HG03439 (cell line): ENCODE results near the gene DYNLT2.

Experiments
- ATAC-seq: cut with Tn5 transposase; IDR thresholded peaks from one replicate; pipeline ENCODE4 v1.9.1; 2021; ENCODE audit warnings: mild to moderate bottlenecking, moderate library complexity; ENCODE audit not compliant: unreplicated experiment

The DYNLT2 gene

GRCh38 chr6:169751242-169752073 is at the start of gene DYNLT2, which contains the start of gene ERMARD:
Gene DYNLT2, minus strand, starts transcription at chr6:169751572. Its CDS starts 114 bp downstream, at chr6:169751458.
Gene ERMARD, plus strand, starts transcription at chr6:169751622. Its CDS starts 36 bp downstream, at chr6:169751658.
- peak; percentile 96 for ATAC-seq

GRCh38 chr6:169800668-169801395 is 49.5 kb upstream of the DYNLT2 start:
- no peak for ATAC-seq

- ATAC-seq, result no peak
Measured at GRCh38 chr6:169800116-169800667, 48.8 kb upstream of the DYNLT2 start.

- no peak for ATAC-seq
Measured at GRCh38 chr6:169799474-169799926, 48.1 kb upstream of the DYNLT2 start.

- no peak for ATAC-seq
Measured at GRCh38 chr6:169798764-169799473, 47.5 kb upstream of the DYNLT2 start.

- no peak for ATAC-seq
Measured at GRCh38 chr6:169795196-169795595, 43.8 kb upstream of the DYNLT2 start.

GRCh38 chr6:169794317-169795055 is 43.1 kb upstream of the DYNLT2 start:
- ATAC-seq, result no peak

GRCh38 chr6:169793408-169793807 is 42.0 kb upstream of the DYNLT2 start:
- ATAC-seq, result no peak

GRCh38 chr6:169792306-169793015 is 41.1 kb upstream of the DYNLT2 start:
- no peak for ATAC-seq

- ATAC-seq, result no peak
Measured at GRCh38 chr6:169791721-169792131, 40.4 kb upstream of the DYNLT2 start.

GRCh38 chr6:169789944-169790927 is 38.9 kb upstream of the DYNLT2 start:
- ATAC-seq, result peak; percentile 96

- no peak for ATAC-seq
Measured at GRCh38 chr6:169789146-169789943, 38.0 kb upstream of the DYNLT2 start.

GRCh38 chr6:169788809-169789145 is 37.4 kb upstream of the DYNLT2 start:
- ATAC-seq, result no peak

GRCh38 chr6:169787797-169788196 is 36.4 kb upstream of the DYNLT2 start:
- no peak for ATAC-seq

- ATAC-seq, result no peak
Measured at GRCh38 chr6:169786349-169786748, 35.0 kb upstream of the DYNLT2 start.

- ATAC-seq, result no peak
Measured at GRCh38 chr6:169785566-169785965, 34.2 kb upstream of the DYNLT2 start.

- no peak for ATAC-seq
Measured at GRCh38 chr6:169784821-169785340, 33.5 kb upstream of the DYNLT2 start.
